ENCODE data around the gene NIFK.
"Not testable (repeated sequence)": the region's sequence is repeated elsewhere in the genome, so short reads cannot be mapped to it uniquely, and the experiment has no call there.

Gene NIFK

GRCh38 chr2:121736140-121736461, 574 bp downstream of the NIFK start:
- Histone ChIP-seq H3K4me2 (ENCODE audit: low read length) (peak overlapping the region; percentile 65), H3K27me3 (ENCODE audit: control insufficient read depth, insufficient read depth, low read length) (no peaks in the 10 kb centered on the region), H3K9ac (peak overlapping the region; percentile 78), H3K4me1 (no peaks in the 10 kb centered on the region), H2AFZ (peak overlapping the region; percentile 94), H3K27ac (peak overlapping the region; percentile 85), H3K4me3 (ENCODE audit: low read depth, low read length) (peak overlapping the region; percentile 85), H3K36me3 (ENCODE audit: control insufficient read depth, insufficient read depth, low read length) (no peaks in the 10 kb centered on the region), H3K79me2 (peaks cover 3% of the 10 kb centered on the region), H3K9me3 (ENCODE audit: control insufficient read depth, low read length) (no peaks in the 10 kb centered on the region)
- no peak for TF ChIP-seq CTCF (IDR thresholded peaks at IDR 0.05)

GRCh38 chr2:121735518-121736074, 1.1 kb downstream of the NIFK start:
- Histone ChIP-seq H3K9me3 (ENCODE audit: control insufficient read depth, low read length) (no peaks in the 10 kb centered on the region), H2AFZ (peak overlapping the region; percentile 94), H3K4me1 (no peaks in the 10 kb centered on the region), H3K36me3 (ENCODE audit: control insufficient read depth, insufficient read depth, low read length) (no peaks in the 10 kb centered on the region), H3K27ac (peak overlapping the region; percentile 85), H3K79me2 (peaks cover 3% of the 10 kb centered on the region), H3K27me3 (ENCODE audit: control insufficient read depth, insufficient read depth, low read length) (no peaks in the 10 kb centered on the region), H3K4me3 (ENCODE audit: low read depth, low read length) (peak overlapping the region; percentile 85), H3K4me2 (ENCODE audit: low read length) (peak overlapping the region; percentile 65), H3K9ac (peak overlapping the region; percentile 78)
- TF ChIP-seq CTCF (IDR thresholded peaks at IDR 0.05): no peak

- H3K4me3 ChIP-seq (ENCODE audit: low read depth, low read length); H3K9me3 ChIP-seq (ENCODE audit: control insufficient read depth, low read length); H3K4me2 ChIP-seq (ENCODE audit: low read length); H3K27me3 ChIP-seq (ENCODE audit: control insufficient read depth, insufficient read depth, low read length); H3K9ac ChIP-seq; H3K4me1 ChIP-seq; H2AFZ ChIP-seq; H3K79me2 ChIP-seq; H3K27ac ChIP-seq; H3K36me3 ChIP-seq (ENCODE audit: control insufficient read depth, insufficient read depth, low read length): not testable (repeated sequence)
These were observed 2.1 kb downstream of the NIFK start for GRCh38 chr2:121734544-121734943.

- Histone ChIP-seq H2AFZ (no peak overlapping the region), H3K4me2 (ENCODE audit: low read length) (no peak overlapping the region), H3K4me1 (no peaks in the 10 kb centered on the region), H3K4me3 (ENCODE audit: low read depth, low read length) (no peak overlapping the region), H3K9ac (no peak overlapping the region), H3K36me3 (ENCODE audit: control insufficient read depth, insufficient read depth, low read length) (no peaks in the 10 kb centered on the region), H3K27me3 (ENCODE audit: control insufficient read depth, insufficient read depth, low read length) (no peaks in the 10 kb centered on the region), H3K9me3 (ENCODE audit: control insufficient read depth, low read length) (no peaks in the 10 kb centered on the region), H3K79me2 (peaks cover 1% of the 10 kb centered on the region), H3K27ac (no peak overlapping the region)
- TF ChIP-seq CTCF (IDR thresholded peaks at IDR 0.05): no peak
These were observed 5.3 kb downstream of the NIFK start for GRCh38 chr2:121731366-121731765.

GRCh38 chr2:121727950-121728349, 8.7 kb downstream of the NIFK start:
- H3K36me3 ChIP-seq (ENCODE audit: control insufficient read depth, insufficient read depth, low read length): no peaks in the 10 kb centered on the region
- no peak overlapping the region for H3K4me3 ChIP-seq (ENCODE audit: low read depth, low read length)
- no peak overlapping the region for H3K27ac ChIP-seq
- H3K9me3 ChIP-seq (ENCODE audit: control insufficient read depth, low read length): no peaks in the 10 kb centered on the region
- no peak overlapping the region for H3K4me2 ChIP-seq (ENCODE audit: low read length)
- no peaks in the 10 kb centered on the region for H3K27me3 ChIP-seq (ENCODE audit: control insufficient read depth, insufficient read depth, low read length)
- no peaks in the 10 kb centered on the region for H3K79me2 ChIP-seq
- no peak overlapping the region for H2AFZ ChIP-seq
- no peaks in the 10 kb centered on the region for H3K4me1 ChIP-seq
- TF ChIP-seq CTCF (IDR thresholded peaks at IDR 0.05): no peak
- H3K9ac ChIP-seq: no peak overlapping the region
